Neural cell (in vitro differentiated cells): ENCODE data around the gene IDH1. TPM values are rescaled to one million over a fixed set of nuclear protein-coding genes. Genes with fewer than 3 reads are reported as not detected.

Experiments used
- H2AFZ ChIP-seq: fragments of 200-600, 300-800 bp; sonication (generic), shearing (Covaris generic); 2 replicates; pipeline ENCODE4 v1.6.0; 2014; ENCODE audit warnings: low read depth, mild to moderate bottlenecking, antibody characterized with exemption, low read length, moderate library complexity
- H3F3A ChIP-seq: fragments of 200-600 bp; shearing (Covaris generic); 2 replicates; pipeline ENCODE4 v1.6.1; 2016; ENCODE audit warnings: mild to moderate bottlenecking, moderate library complexity, mixed read lengths, antibody characterized with exemption, low read length; ENCODE audit not compliant: insufficient read depth, poor library complexity, severe bottlenecking
- H3K27ac ChIP-seq: fragments of 200-600, 300-800 bp; sonication (generic), shearing (Covaris generic); 2 replicates; pipeline ENCODE4 v1.5.1; 2014; ENCODE audit warnings: mild to moderate bottlenecking, low read length, moderate library complexity
- H3K27me3 ChIP-seq: fragments of 300-800, 200-600 bp; sonication (generic), shearing (Covaris generic); 2 replicates; pipeline ENCODE4 v1.6.0; 2014; ENCODE audit warnings: mild to moderate bottlenecking, low read depth, low read length, moderate library complexity; ENCODE audit not compliant: insufficient read depth
- H3K36me3 ChIP-seq: fragments of 300-800, 200-600 bp; sonication (generic), shearing (Covaris generic); 2 replicates; pipeline ENCODE4 v1.5.1; 2014; ENCODE audit warnings: mild to moderate bottlenecking, antibody characterized with exemption, low read length, moderate library complexity; ENCODE audit not compliant: insufficient read depth
- H3K4me2 ChIP-seq: fragments of 300-800, 200-600 bp; sonication (generic), shearing (Covaris generic); 2 replicates; pipeline ENCODE4 v1.6.0; 2014; ENCODE audit warnings: mild to moderate bottlenecking, low read length
- H3K4me3 ChIP-seq: fragments of 300-800, 200-600 bp; sonication (generic), shearing (Covaris generic); 2 replicates; pipeline ENCODE4 v1.5.1; 2014; ENCODE audit warnings: mild to moderate bottlenecking, low read length, moderate library complexity
- H3K79me2 ChIP-seq: fragments of 200-600 bp; shearing (Covaris generic); replicated peaks from 2 replicates; pipeline ENCODE4 v1.6.0; 2014; ENCODE audit warnings: mild to moderate bottlenecking, low read length, moderate library complexity; ENCODE audit not compliant: insufficient read depth
- H3K9ac ChIP-seq: fragments of 300-800, 200-600 bp; sonication (generic), shearing (Covaris generic); 2 replicates; pipeline ENCODE4 v1.6.1; 2016; ENCODE audit warnings: mild to moderate bottlenecking, low read length, mixed read lengths
- H3K9me2 ChIP-seq: fragments of 200-600 bp; shearing (Covaris generic); 2 replicates; pipeline ENCODE4 v1.6.1; 2016; ENCODE audit warnings: mild to moderate bottlenecking, low read length, mixed read lengths; ENCODE audit not compliant: insufficient read depth
- H3K9me3 ChIP-seq: fragments of 200-600, 300-800 bp; sonication (generic), shearing (Covaris generic); 2 replicates; pipeline ENCODE4 v1.6.1; 2016; ENCODE audit warnings: mild to moderate bottlenecking, mixed run types, low read length, moderate library complexity, mixed read lengths
- H4K20me1 ChIP-seq: fragments of 200-600 bp; shearing (Covaris generic); 2 replicates; pipeline ENCODE4 v1.6.1; 2016; ENCODE audit warnings: mild to moderate bottlenecking, mixed run types; ENCODE audit not compliant: insufficient read depth
- CTCF ChIP-seq: fragments of 450-650 bp; IDR thresholded peaks from 2 replicates; pipeline ENCODE4 v1.5.1; 2014; ENCODE audit warnings: antibody characterized with exemption, mild to moderate bottlenecking, moderate library complexity; ENCODE audit not compliant: poor library complexity, severe bottlenecking
- EP300 ChIP-seq: fragments of 450-650 bp; conservative IDR thresholded peaks from 2 replicates; pipeline ENCODE4 v1.6.1; 2014; ENCODE audit warnings: antibody characterized with exemption, mild to moderate bottlenecking, moderate library complexity; ENCODE audit not compliant: poor library complexity, severe bottlenecking
- EZH2 ChIP-seq: fragments of 200-600, 300-800 bp; shearing (Covaris generic), sonication (generic); IDR thresholded peaks from 2 replicates; pipeline ENCODE4 v1.6.1; 2014; ENCODE audit warnings: antibody characterized with exemption, low read length, borderline replicate concordance, mild to moderate bottlenecking; ENCODE audit not compliant: insufficient read depth, poor library complexity, severe bottlenecking
- MXI1 ChIP-seq: fragments of 450-650 bp; conservative IDR thresholded peaks from 2 replicates; pipeline ENCODE4 v1.6.1; 2014; ENCODE audit warnings: antibody characterized with exemption, mild to moderate bottlenecking; ENCODE audit not compliant: poor library complexity, severe bottlenecking
- RAD21 ChIP-seq: fragments of 450-650 bp; conservative IDR thresholded peaks from 2 replicates; pipeline ENCODE4 v1.6.1; 2014; ENCODE audit warnings: antibody characterized with exemption, mild to moderate bottlenecking, moderate library complexity
- REST ChIP-seq: IDR thresholded peaks from 2 replicates; pipeline ENCODE4 v1.6.1; 2012; ENCODE audit warnings: borderline replicate concordance
- SMC3 ChIP-seq: fragments of 450-650 bp; conservative IDR thresholded peaks from 2 replicates; pipeline ENCODE4 v1.6.1; 2014; ENCODE audit warnings: antibody characterized with exemption, mild to moderate bottlenecking, moderate library complexity; ENCODE audit not compliant: poor library complexity
- polyA plus RNA-seq: library from polyadenylated mRNA; depleted of rRNA; stranded (reverse); fragments of >200 nt; gene quantifications from 2 replicates; pipeline ENCODE4 v1.2.3, GENCODE V29; 2014

The IDH1 gene
- polyA plus RNA-seq, 1 donor from 2014 or later = 354 TPM

GRCh38 chr2:208251098-208251497, 3.8 kb downstream of the IDH1 start:
- Histone ChIP-seq H3K9me2 (no peaks in the 10 kb centered on the region), H3K36me3 (peaks cover 9% of the 10 kb centered on the region), H3K9ac (no peak overlapping the region), H3F3A (peaks cover 5% of the 10 kb centered on the region), H3K9me3 (no peaks in the 10 kb centered on the region), H3K27me3 (no peaks in the 10 kb centered on the region), H3K4me2 (no peak overlapping the region), H3K79me2 (peaks cover 43% of the 10 kb centered on the region), H3K4me3 (peak overlapping the region; percentile 91), H3K27ac (no peak overlapping the region), H4K20me1 (no peaks in the 10 kb centered on the region), H2AFZ (no peak overlapping the region)
- TF ChIP-seq EP300 (no peak), RAD21 (no peak), EZH2 (no peak)

GRCh38 chr2:208250388-208250787, 4.5 kb downstream of the IDH1 start:
- no peak overlapping the region for H3K9ac ChIP-seq
- no peaks in the 10 kb centered on the region for H3K9me2 ChIP-seq
- no peaks in the 10 kb centered on the region for H4K20me1 ChIP-seq
- peaks cover 5% of the 10 kb centered on the region for H3F3A ChIP-seq
- no peaks in the 10 kb centered on the region for H3K27me3 ChIP-seq
- H2AFZ ChIP-seq = no peak overlapping the region
- no peak overlapping the region for H3K4me3 ChIP-seq
- no peaks in the 10 kb centered on the region for H3K9me3 ChIP-seq
- peaks cover 14% of the 10 kb centered on the region for H3K36me3 ChIP-seq
- TF ChIP-seq CTCF (no peak), MXI1 (no peak)
- H3K4me2 ChIP-seq = no peak overlapping the region
- no peak overlapping the region for H3K27ac ChIP-seq
- peaks cover 43% of the 10 kb centered on the region for H3K79me2 ChIP-seq

DNA sequence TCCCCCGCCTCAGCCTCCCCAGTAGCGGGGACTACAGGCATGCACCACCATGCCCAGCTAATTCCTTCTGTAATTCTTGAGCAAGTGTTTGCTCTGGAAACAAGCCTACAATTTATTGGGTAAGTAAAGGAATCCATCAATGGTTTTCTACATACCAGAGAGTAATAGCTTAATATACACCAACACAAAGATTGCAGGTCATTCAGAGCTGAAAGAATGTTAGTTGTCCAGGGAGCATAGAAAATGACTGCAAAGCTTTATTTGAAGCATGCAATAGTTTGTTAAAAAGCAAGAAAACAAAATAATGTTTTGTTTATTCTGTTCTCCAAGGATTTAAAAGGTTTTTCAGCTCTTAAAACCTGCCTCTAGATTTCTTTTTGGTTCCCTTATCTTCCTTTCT, 5.6 kb downstream of the IDH1 start:
- no peaks in the 10 kb centered on the region for H3K9me2 ChIP-seq
- H3K27me3 ChIP-seq = no peaks in the 10 kb centered on the region
- peaks cover 43% of the 10 kb centered on the region for H3K79me2 ChIP-seq
- H3K9ac ChIP-seq = no peak overlapping the region
- no peaks in the 10 kb centered on the region for H4K20me1 ChIP-seq
- H3K27ac ChIP-seq = no peak overlapping the region
- H3F3A ChIP-seq = no peaks in the 10 kb centered on the region
- no peak overlapping the region for H3K4me3 ChIP-seq
- TF ChIP-seq SMC3 (no peak), RAD21 (no peak), REST (no peak)
- H2AFZ ChIP-seq = no peak overlapping the region
- H3K9me3 ChIP-seq = no peaks in the 10 kb centered on the region
- peaks cover 22% of the 10 kb centered on the region for H3K36me3 ChIP-seq
- H3K4me2 ChIP-seq = no peak overlapping the region
